NCI-H226 (cell line): ENCODE data around the gene MAIP1.
A peak's percentile ranks its signal among the peaks of the same experiment; 100 is the strongest.

Experiments used
- DNase-seq: peaks from one replicate; pipeline ENCODE4 v3.0.0-alpha.2; 2015

The MAIP1 gene

GRCh38 chr2:199950396-199950795, 5.0 kb upstream of the MAIP1 start:
- no peak for DNase-seq

DNA sequence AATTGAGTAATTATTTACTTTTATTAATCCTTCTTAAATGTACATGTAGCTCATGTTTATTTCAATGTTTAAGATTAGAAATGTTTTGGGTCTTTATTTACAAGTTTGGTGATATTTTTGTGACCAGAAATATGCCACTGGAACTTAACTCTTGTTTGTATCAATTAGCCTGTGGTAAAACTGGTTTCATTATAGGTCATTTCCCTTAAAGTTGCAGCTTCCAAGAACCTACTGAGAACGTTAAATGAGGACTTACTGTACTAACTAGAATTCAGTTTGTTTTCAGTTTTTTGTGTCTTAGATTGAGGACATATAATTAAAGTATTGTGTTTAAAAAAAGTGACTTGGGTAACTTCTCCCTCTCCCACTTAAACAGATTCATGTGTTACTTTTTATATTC, 4.4 kb upstream of the MAIP1 start:
- DNase-seq = no peak

GRCh38 chr2:199955007-199955338, 409 bp upstream of the MAIP1 start:
- no peak for DNase-seq

GRCh38 chr2:199956062-199956380, 639 bp downstream of the MAIP1 start:
- no peak for DNase-seq

GRCh38 chr2:199958014-199958413, 2.6 kb downstream of the MAIP1 start:
- no peak for DNase-seq

DNA sequence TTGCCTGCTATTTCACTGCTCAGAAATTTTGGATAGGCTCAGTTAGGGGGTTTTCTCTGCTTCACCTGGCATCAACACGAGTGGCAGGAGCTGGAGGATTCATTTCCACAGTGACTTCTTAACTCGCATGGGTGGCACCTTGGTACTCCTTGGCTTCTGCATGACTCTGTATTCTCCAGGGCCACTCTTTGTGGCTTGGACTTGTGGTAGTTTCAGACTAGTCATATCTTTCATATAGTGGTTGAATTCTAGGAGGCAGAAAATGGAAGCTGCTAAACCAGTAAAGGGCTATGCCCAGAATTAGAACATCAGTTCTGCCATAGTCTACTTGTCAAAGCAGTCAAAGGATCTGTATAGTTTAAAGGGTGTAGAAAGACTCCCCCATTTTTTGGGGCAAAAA, 6.8 kb downstream of the MAIP1 start:
- DNase-seq = no peak

DNA sequence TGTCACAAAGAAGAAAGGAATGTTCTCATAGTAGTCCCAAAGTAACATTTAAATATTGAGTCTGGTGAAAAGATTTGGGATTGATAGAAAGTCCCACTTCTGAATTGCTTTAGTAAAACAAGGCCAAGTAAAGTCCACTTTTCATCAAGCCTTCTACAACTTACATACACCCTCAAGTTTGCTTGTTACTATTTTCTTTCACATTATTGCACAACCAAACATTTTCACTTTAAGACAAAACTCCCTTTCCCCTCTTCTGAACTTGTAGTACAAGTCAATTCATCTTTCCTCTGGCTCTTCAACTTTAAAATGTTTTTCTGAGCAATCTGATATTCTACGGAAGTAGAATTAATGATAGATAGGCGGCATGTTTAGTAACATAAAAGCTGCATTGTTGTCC, 11.0 kb downstream of the MAIP1 start:
- no peak for DNase-seq

- no peak for DNase-seq
Measured at GRCh38 chr2:199966976-199967375, 11.6 kb downstream of the MAIP1 start.

DNA sequence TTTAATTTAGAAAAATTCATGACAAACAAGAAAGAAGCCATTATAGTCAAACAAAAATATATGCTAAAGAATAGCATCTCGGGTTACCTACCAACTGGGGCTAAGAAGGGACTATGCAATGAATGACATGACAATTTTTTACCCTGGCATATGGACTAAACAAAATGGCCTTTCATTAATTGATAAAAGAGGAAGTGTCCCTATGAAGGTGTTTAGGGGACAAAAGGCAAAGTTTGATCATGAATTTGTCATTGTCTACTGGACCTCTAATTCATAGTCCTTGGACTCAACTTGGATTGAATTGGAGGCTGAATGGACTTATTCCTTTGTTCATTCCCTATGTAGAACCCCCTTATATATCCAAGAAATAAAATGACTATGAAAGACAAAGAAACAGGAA, 12.7 kb downstream of the MAIP1 start:
- DNase-seq = no peak

- no peak for DNase-seq
Measured at GRCh38 chr2:199972088-199972626, 16.8 kb downstream of the MAIP1 start.

DNA sequence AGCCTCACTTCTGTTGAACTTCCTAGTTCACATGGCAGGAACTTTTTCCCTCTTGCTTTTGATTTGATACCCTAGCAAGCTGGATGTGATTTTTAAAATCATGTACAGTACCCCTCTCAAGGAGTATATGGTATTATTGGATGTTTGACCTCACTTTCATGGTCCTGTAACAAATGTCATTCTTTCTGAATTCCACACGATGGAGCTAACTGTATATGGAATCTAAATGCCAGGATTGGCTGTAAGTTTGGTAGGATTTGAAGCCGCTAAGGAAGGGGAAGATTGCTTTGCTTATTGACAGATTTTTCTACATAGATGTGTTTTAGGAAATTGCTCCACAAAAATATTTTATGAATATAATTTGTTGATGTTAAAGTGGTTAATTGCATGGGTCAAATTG, 18.3 kb downstream of the MAIP1 start:
- DNase-seq = no peak

DNA sequence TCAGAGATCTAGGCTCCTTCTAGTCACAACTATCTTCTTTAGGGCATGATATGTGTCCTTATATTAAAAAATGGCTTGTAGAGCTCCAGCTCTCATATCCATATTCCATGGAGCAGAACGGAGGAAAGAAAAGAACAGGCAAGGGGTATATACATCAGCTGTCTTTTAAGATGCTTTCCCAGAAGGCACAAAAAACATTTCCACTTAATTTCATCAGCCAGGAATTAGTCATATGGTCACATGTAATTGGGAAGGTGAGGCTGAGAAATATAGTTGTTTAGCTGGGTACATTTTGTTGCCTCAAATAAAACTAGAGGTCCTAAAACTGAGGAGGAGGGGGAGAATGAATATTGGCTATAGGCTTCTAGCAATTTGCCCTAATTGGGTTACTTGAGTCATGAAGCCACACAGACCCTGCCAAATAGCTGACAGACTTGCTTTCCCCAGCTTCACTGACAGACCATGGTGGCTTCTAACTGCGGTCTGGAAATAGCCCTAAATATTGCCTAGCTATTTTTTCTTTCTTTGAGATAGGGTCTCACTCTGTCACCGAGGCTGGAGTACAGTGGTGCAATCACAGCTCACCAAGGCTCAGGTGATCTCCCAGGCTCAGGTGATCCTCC, 20.0 kb downstream of the MAIP1 start:
- no peak for DNase-seq

- peak; percentile 23 for DNase-seq
Measured at GRCh38 chr2:199977984-199978415, 22.6 kb downstream of the MAIP1 start.

DNA sequence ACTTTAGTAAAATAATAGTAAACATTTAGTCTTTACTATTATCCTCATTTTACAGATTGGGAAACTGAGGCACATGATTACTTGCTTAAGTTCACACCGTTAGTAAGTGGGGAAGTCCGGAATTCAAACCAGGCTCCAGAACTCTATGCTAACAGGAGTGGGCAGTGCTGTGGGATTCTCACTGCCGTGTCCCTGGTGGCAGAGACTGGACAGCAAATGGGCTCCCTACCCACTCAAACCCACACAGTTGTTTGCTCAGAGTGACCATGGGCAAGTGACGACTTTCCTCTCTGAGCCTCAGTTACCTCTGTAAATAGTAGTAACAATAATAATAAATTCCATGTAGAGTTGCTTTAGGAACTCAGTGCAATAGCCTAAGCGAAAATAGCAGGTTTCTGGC, 24.0 kb downstream of the MAIP1 start:
- DNase-seq = no peak

- peak; percentile 20 for DNase-seq
Measured at GRCh38 chr2:199979832-199980628, 24.6 kb downstream of the MAIP1 start.

GRCh38 chr2:199982126-199982843, 26.9 kb downstream of the MAIP1 start:
- no peak for DNase-seq

GRCh38 chr2:199983534-199983933, 28.2 kb downstream of the MAIP1 start:
- DNase-seq = no peak

DNA sequence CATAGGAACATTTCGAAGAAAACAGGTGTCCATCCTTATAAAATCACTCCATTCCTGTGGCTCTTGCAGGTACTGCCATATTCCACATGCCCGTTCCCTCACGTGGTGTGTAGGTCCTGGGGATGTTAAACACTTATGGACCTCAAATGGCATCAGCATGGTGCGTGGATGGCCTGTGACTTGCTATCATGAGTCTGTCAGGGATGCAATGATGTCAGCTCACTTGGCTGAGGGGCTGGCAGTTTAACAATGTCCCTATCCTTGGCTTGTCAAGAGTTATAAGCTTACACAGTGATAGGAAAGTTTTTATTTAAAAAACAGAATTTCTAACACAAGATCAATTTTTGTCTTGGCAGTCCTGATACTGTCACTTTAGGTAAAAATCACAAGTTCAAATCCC, 28.8 kb downstream of the MAIP1 start:
- no peak for DNase-seq

DNA sequence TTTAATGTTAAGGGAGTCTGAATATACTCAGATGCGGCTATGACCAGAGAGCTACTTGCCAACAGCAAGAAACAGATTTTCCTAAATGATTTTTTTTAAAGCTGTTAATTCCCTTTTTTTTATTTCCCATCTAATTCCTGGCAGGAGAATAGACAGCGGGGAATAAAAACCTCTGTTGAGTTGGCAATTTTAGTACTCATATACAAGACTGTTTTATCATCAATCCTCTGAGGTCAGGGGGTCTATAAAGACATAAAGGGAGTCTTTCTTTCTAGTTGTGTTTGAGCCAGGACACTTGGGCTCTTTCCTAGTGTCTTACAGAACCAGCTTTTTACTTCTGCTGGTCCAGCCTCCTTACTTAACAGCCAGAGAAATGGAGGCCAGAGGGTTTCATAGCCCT, 29.4 kb downstream of the MAIP1 start:
- no peak for DNase-seq

- peak; percentile 22 for DNase-seq
Measured at GRCh38 chr2:199985625-199986207, 30.3 kb downstream of the MAIP1 start.

DNA sequence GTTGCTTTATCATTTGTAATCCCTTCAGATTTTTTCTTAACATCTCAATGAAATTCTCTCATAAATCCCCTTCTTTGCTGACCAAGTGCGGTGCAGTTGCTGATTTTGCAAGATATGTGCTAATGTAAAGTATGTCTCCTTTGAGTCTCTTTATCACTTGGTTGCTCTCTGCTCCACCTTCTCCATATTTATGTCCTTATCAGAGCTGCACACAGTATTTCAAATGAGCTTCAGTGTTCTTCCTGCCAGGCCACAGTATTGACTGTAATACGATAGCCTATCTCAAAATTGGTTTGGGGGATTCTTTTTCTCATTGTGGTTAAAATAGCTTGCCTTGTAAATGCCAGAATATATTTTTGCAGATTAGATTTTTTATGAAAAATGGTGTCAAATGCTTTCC, 32.2 kb downstream of the MAIP1 start:
- DNase-seq = no peak

DNA sequence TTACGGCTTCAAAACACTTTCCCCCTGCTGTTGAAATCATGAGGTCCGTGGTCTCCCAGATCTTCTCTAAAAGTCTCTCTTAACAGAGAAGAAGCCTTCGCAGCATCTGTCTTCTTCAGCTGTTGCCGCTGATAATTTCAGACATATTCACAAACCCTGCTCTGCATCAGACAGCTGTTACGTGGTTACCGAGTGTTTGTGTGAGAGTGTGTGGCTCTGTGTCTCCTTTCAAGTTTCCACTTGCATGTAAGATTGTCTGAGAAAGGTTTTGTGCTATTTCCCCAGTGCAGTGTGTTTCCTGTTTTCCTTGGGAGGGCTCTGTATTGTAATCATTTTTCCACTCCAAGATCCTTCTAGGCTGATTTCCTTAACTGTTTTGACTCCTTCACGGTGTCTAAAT, 32.8 kb downstream of the MAIP1 start:
- no peak for DNase-seq

DNA sequence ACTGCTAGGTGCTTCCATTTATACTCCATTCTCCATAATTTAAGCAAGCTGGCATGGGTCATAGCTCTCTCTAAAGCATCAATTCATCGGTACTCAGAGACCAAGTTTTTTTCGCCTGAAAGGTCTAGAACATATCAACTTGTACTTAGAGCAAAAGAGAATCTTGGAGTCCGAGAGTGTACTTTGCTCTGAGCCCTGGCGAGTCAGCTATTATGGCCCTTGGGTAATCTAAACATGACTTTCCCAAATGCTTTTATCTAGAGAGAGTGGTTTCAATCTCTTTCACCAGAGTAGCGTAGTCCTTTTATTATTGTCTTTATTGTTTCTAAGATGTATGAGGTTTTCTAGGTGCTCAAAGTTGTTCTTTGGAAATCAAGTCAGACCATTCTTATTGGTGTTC, 34.4 kb downstream of the MAIP1 start:
- no peak for DNase-seq

- no peak for DNase-seq
Measured at GRCh38 chr2:199991691-199992090, 36.3 kb downstream of the MAIP1 start.
